Measurements from ENCODE around the gene PRELID3B.

Gene PRELID3B

DNA sequence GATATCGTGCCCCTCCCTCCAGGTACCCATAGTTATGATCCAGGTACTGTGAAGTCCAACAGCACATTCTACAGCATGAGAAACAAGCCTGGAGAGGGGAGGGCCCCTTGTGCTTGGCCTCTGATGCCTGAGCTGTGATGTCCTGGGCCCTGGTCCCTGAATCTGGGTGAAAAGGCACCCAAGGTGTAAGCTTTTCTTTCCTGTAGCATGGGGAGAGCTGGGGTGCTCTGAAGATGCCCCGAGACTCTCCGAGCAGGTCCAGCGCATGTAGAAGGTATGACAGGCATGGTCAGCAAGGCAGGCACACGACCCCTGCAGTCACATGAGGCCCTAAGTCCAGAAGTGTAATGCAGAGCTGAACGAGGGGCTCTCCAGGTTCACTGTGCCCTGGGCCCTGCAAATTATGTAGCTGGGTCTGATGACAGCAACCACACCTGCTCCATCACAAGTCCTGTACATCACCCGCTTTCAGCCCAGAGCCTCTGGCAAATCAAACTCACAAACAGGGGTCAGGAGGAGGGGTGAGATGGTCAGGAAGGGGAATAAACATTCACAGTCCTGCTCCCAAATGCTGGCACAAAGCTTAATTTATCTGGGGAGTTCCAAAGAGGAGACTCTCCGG, 33.8 kb downstream of the PRELID3B start:
- no peak for DNase-seq (ENCODE audit: low read depth)

DNA sequence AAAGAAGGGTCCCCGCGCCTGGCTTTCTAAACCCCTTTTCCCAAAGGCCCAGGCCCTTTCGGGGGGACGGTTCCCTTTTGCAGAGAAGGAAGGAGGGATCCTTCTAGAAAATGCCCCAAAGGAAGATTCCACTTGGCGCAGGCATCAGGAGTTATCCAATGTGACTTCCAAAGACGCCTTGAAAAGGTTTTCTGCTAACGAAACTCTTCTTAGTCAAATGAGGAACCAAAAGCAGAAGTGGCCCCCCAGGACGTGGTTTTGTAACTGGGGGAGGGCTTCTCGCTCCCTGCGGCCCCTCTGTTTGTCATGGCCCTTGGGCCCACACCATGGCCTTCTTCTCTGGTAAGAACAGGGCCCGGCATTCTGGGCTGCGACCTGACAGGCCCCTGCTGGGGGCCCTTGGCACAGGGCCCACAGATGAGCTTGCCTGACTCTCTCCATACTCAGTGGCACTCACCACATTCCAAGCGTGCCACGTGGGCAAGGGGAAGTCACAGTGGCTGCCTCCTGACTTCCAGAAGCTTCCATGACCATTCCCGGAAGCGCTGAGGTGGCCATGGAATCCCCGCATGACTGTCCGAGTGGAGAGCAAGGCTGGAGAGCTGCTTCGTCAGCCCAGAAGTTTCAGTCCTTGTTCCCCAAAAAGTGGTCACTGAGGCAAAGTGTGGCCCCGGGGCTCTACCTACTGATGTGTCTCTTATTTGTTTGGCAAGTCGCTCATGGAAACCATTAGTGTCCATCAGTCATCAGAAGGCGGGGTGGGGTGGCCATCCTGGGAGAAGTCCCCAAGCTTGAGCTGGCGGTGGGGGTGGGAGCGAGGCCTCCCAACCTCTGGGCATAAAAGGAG, 34.7 kb downstream of the PRELID3B start:
- no peak for DNase-seq (ENCODE audit: low read depth)

DNA sequence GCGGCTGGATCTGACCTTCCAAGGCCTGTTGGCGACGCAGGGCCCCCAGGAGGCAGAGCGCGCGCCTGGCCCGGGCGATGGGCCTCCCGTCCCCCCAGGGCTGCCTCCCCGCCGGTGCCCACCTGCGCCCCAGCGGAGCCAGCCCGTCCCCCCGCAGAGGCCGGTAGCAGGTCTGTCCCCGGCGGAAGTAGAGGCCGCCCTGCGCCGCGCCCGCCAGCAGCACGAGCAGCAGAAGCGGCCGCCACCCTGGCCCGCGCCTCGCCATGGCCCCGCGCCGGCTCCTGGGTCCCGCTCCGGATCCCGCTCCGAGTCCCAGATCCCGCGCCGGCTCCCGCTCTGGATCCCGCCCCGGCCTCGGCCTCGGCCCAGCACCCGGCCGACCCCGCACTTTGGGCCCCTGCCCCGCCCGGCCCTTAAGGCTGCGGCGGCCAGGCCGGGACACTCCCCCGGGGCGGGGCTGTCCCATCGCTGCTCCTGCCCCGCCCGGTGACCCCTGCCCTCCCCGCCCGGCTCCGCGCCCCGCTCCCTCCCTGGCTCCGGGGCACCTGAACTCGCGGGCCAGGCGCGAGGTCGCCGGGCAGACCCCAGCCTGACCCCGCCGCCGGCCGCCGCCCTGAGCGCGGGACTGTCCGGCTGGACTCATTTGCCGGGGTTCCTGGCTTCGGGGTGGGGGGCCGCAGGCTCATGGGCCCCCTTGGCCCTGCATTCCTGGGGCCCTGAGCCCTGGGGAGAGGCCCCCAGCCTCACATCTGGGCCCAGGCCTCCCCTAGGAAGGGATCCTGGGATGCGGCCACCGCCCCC, 35.5 kb downstream of the PRELID3B start, which contains the start of gene CTSZ:
Gene CTSZ, minus strand, starts transcription at position 391 of the 801 bp plus-strand sequence. Its CDS starts 126 bp downstream, at position 265.
- DNase-seq (ENCODE audit: low read depth): no peak

DNA sequence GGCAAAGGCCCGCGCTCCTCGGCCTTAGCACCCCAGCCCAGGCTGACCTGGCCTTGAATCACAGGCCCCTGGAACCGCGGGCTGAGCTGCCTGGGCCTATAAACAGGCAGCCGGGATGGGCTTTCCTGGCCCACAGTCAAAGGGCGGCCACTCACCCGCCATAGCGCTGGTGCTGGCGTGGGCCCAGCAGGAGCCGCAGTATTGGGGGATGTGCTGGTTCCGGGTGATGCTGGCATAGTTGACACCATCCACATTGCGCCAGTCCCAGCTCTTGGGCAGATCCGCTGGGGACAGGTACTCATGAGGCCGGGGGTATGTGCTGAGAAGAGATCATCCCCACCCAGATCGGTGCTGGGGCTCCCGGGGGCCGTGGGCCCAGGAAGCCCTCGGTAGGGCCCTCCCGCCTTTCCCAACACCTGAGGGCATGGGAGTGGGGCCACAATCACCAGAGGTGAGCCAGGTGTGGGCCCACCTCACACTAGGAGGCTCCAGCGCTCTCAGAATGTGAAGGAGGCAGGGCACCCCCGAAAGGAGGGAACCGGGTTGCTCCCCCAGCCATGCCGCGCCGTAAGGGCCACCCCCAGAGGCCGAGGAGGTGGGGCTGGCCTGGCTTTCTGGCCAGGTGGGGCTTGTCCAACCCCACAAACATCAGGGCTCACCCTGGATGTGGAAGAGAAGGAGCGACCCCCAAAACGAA, 36.3 kb downstream of the PRELID3B start:
- DNase-seq (ENCODE audit: low read depth): no peak

DNA sequence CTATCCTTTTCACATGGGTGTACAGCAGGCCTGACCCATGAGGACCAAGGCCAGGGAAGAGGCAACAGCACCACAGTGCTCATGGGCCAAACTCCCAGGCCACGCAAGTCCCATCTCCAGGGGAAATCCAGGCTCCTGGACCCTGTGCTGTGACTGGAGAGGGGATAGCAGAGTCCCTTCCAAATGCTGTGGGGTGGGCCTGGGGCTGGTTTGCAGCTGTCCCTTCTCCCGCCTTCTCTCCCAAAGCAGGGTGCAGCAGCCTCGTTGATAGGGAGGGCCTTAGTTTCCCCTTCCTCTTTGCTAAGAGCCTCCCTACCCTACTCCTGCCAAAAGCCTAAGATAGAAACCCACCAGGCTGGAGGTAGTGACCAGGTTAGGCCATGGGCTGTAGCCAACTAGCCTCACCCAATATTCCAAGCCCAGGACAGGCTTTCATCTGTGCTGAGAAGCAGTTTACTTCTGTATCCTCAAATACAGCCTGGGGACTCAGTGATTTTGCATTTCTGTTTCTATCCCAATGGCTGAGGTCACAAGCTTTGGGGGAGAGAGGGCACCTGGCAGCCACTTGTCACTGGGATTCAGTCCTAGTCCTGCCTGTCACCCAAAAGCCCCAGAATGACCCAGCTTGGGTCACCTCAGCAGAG, 36.9 kb downstream of the PRELID3B start:
- no peak for DNase-seq (ENCODE audit: low read depth)

DNA sequence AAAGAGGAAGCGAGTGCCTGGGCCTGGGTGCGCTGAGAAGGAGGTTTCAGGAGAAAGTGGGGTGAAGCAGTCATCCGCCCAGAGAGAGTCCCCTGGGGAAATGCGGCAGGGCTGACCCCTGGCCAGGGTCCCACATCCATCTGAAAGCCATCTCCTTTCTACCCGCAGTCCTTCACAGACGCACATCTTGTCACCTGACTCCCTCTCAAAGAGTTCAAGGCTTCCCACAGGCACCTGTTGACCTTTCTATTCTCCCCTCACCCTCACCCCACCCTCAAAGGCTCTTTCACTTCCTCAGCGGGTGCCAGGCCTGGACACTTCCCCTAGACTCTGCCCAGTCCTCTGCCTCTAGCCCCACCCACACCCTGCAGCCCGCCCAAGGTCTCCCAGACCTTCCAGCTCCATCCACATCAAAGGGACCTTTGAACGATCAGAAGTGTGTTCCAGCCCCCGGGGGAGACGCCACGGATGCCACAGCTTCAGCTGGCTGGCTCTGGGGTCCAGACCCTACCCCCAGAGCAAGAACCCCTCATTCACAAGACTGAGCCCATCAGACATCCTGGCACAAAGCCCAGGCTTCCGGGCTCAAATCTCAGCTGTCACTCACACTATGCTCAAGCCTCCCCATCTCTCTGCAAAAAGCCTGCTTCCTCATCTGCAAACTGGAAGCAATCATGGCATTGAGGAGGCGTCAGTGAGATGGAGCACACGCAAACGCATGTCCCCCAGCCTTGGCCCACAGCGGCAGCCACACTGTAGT, 37.6 kb downstream of the PRELID3B start:
- DNase-seq (ENCODE audit: low read depth): no peak

DNA sequence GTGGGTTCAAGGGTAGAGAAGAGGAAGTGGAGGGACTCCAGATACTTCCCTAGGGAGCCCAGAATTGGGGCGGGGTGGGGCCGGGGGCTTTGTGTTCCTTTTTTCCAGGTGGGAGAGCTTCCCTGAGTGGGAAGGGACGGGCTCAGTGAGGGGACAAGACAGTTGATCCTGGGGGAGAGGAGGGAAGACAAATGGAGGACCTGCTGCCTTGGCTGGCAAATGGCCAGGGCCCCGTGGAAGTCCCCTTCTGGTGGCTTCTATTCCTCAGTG, 38.2 kb downstream of the PRELID3B start:
- DNase-seq (ENCODE audit: low read depth): no peak

DNA sequence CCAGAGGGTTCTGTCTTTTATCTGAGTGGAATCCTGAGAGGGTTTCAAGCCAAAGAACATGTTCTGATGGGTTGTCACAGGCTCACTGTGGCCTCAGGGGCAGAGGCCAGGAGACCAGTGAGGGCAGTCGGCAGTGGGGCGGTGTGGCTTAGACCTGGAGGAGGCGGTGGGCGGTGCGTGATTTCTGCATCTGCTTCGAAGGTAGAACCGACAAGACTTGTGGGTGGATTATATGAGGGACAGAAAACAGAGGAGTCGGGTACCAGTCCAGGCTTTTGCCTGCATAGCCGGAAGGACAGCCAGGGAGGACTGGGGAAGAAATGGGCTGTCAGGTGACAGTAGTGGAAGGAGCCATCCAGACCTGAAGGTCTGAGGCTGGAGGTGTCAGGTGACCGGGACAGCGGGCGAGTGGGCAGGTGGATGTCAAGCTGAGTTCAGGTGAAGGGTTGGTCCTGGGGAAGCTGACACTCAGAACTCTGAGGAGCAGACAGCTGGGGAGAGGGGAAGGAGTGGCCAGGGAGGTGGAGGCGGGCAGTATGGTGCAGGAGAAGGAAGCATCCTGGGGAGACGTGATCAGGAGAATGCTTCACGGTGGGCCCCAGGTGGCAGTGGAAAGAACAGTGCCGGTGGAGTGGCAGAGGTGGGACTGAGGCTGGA, 38.6 kb downstream of the PRELID3B start:
- no peak for DNase-seq (ENCODE audit: low read depth)

DNA sequence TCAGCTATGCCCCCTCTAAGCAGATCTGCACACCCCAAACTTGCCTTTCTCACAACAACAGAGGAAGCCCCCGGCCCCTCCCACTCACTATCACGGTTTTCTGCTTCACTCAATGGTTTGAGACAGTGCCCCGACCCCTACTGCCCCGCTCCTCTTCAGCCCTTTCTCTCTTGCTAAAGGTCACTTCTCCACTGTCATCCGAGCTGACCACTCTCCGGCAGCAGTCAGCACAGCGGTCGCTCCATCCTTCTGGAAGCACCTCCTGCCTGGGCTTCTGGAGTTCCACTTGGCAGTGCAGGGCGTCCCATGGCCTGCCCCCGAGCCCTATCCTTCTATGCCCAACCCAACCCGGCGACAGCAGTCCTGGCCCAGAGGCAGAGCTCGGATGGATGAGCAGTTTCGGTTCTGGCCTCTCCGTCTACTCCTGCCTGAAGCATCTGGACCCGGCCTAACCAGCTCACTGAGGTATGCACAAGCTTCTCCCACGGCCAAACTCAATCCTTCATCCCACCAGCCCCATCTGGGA, 39.6 kb downstream of the PRELID3B start:
- DNase-seq (ENCODE audit: low read depth): no peak

DNA sequence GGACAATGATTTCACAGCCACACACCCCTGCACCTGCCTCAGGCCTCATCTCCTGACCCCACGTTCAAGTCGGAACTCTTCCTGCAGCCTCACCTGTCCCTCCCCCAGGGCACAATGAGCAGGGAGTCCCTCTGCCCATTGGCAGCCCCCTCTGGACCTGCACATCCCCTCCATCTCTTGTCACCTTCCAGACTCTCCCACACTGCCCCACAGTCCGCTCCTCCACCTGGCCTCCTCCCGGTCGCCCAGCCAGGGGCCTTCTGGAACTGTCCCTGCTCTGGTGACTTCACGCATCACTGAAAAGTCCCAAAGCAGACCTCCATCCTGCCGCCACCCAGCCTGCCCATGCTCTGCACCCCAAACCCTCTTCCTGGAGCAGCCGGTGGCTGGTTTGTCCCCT, 40.2 kb downstream of the PRELID3B start:
- no peak for DNase-seq (ENCODE audit: low read depth)

DNA sequence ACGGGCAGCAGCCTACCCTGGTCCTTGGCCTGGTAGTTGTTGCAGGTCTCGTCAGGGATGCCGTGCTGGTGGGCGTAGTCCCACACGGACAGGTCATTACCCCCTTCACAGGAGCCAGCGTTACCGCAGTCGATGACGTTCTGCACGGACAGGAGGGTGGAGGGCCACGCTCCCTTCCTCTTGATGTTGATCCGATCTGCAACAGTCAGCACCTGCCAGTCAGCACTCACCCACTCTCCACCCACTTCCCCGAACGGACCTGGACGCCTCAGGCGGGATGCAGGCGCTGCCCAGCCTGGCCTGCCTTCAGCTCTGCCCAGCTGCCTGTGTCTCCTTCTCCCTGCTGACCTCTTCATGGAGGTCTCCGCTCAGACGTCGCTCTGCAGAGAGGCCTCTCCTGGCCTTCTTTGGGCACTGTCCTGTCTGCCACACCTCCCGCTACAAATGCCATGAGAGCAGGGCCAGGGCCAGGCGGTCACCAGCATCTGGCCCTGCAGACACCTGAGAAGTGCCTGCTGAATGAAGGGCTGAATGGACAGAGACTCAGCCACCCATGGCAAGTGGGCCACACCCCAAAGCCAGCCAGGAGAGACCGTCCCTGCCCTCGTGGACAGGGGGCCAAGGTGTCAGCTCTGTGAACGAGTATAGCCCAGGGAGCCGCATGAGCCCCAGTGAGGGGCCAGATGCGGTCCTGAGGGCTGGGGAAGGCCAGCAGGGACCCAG, 41.0 kb downstream of the PRELID3B start:
- DNase-seq (ENCODE audit: low read depth): no peak

DNA sequence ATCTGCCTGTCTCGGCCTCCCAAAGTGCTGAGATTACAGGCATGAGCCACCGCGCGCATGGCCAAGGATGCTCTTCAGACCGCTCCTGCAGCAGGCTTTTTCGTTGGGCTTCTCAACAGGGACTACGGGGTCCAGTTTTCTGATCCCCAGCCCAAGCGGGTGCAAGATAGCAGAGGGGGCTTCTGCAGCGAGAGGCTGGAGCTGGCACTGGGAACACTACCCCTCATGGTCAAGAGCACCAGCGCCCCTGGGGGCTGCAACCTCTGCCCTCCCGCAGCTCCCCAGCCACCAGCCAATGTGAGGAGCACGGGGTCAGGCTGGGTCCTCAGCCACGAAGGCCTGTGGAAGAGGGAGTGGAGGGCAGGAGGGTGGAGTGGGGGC, 41.5 kb downstream of the PRELID3B start:
- no peak for DNase-seq (ENCODE audit: low read depth)

DNA sequence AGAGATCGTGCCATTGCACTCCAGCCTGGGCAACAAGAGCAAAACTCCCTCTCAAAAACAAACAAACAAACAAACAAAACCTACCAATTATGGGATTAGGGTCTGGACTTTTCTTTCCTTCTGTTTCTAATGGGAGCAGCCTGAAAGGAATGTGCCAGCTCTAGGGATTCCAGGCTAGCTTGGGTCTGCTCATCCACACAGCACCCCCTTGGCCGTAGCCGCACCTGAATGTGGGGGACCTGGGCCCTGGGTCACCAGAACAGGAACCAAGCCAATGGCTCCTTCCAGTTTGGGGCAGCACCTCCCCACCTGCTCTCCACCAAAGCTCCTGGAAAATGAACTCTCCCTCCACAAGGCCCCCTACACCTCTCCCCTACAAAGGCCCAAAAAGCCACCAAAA, 42.3 kb downstream of the PRELID3B start:
- no peak for DNase-seq (ENCODE audit: low read depth)

DNA sequence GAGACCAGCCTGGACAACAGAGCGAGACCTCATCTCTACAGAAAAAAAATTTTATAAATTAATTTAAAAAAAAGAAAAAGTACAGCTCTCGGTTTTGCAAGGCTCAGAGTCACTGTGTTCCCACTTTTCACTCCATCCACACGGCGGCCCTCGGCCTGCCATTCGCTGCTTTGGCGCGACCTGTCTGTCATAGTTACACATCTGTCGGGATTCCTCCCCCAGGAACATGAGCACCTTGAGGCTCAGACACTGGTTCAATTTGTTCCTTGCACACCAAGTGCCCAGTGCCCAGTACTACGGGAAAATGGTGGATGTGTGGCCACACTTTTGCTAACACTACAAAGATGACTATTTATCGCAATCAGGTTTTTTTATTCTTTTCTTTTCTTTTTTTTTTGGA, 43.9 kb downstream of the PRELID3B start:
- DNase-seq (ENCODE audit: low read depth): no peak

DNA sequence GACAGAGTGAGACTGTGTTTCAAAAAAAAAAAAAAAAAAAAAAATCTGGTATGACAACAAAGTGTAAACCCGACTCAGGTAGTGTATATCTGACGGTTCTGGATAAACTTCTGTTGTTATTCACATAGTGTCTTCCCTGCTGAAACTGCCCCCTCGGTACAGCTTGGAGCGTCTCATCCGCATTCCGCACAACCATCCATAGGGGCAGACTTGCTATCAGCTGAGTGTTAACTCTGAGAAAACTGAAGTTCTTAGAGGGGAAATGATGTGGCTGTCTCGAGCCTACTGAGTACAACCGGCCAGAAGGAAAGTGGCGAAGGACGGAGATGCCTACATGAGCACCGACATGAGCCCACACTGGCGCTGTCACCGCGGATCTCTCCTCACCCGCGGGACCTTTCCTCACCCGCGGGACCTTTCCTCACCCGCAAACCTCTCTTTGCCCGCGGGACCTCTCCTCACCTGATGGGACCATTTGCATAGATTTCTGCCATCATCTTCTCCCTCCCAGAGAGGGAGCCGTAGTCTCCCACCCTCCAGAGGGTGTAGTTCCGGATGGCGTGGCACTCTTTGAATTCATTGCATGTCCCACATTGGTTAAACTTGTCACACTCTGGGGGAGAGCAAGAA, 45.3 kb downstream of the PRELID3B start:
- no peak for DNase-seq (ENCODE audit: low read depth)

DNA sequence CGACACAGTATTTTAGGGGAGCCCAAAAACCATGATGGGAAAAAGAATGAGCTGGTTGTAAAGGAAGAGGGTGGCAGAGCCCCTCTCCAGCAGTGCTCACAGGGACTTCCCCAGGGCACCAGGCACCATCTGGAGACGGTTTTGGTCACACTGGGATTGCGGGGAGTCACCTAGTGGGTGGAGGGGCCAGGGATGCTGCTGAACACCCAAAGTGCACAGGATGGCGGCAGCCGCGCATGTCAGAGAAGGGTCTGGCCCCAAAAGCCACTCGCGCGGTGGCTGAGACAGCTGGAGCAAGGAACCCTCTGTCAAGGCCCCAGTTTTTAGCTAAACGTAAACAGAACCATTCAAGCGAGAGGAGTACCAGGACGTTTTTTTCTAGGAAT, 46.4 kb downstream of the PRELID3B start:
- DNase-seq (ENCODE audit: low read depth): no peak

DNA sequence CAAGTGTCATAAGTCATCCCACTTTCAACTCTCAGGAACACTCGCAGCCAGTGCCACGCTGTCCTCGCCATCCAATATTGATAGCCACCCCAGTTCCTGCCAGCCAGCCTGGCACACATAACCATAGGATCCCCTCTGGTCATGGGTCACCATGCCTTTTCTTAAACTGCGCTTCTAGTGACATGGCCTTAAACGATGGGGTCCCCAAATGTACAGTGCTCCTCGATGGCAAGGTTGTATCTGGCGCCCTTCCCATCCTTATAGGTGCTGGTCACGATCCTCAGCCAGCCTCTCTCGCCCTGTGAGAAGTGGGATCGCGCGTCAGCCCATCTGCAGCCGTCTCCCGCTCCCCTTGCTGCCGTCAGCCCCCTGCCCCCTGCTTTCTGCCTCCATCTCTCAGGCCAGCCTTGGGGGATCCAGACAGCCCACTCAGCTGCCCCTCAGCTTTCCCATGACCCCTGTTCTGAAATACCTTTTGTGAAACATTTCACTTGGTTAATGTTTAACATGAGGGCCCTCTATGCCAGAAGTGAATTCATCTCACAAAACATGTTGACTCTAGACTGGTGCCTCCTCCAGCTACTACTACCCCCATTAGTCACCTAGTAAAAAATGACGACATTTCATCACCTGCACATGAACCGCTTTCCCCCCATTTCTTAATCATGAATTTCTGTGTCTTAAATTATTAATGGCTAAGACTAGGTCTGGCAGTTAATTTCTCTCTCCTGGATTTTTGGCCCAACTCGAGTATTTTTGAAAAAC, 46.9 kb downstream of the PRELID3B start:
- no peak for DNase-seq (ENCODE audit: low read depth)

DNA sequence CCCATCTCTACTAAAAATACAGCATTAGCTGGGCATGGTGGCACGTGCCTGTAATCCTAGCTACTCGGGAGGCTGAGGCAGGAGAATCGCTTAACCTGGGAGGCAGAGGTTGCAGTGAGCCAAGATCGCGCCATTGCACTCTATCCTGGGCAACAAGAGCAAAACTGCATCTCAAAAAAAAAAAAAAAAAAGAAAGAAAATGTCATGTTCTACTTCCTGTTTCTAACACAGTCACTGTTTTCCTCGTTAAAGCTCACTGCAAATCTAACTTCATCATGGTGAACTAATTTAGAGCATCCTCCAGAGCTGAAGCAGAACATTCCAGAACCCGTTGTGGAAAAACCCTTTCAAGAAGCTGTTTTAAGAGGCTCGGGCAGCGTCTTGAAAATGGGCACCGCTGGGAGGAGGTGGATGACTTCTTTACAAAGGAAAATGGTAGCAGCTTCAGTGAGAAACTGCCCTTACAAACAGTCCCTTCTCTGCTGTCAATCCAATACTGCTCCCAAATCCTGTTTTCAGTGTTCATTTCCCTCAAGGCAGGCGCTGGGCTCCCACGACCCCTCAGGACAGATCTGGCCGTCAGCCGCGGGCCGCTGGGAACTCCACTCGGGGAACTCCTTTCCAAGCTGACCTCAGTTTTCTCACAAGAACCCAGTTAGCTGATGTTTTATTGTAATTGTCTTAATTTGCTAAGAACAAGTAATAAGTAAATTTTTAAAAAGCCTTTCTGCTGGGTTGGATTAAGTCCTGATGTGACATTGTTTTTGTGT, 48.0 kb downstream of the PRELID3B start:
- no peak for DNase-seq (ENCODE audit: low read depth)
